Astrocyte (in vitro differentiated cells and primary cell): ENCODE data around the gene C9orf153. TPM values are rescaled to one million over a fixed set of nuclear protein-coding genes. Genes with fewer than 3 reads are reported as not detected.

Experiments used
- DNase-seq: peaks from one replicate; pipeline ENCODE4 v3.0.0-alpha.2; 2010; ENCODE audit warnings: low read depth
- FAIRE-seq: peaks from 2 replicates; lab custom pipeline; 2011; peaks lifted over from hg19 to GRCh38; lab: Jason Lieb, UNC
- H2AFZ ChIP-seq: 2 replicates; pipeline ENCODE4 v1.6.0; 2012; ENCODE audit warnings: low read depth, low read length, inconsistent platforms
- H3K27ac ChIP-seq: 2 replicates; pipeline ENCODE4 v1.5.1; 2011; ENCODE audit warnings: low read depth, low read length, inconsistent platforms
- H3K27me3 ChIP-seq: 2 replicates; pipeline ENCODE4 v1.6.0; 2011; ENCODE audit warnings: low read length, inconsistent platforms; ENCODE audit not compliant: insufficient read depth
- H3K36me3 ChIP-seq: 2 replicates; pipeline ENCODE4 v1.5.1; 2011; ENCODE audit warnings: low read length, inconsistent platforms; ENCODE audit not compliant: insufficient read depth
- H3K4me1 ChIP-seq: 2 replicates; pipeline ENCODE4 v1.5.1; 2011; ENCODE audit warnings: low read length, inconsistent platforms; ENCODE audit not compliant: insufficient read depth
- H3K4me2 ChIP-seq: 2 replicates; pipeline ENCODE4 v1.6.0; 2012; ENCODE audit warnings: low read length, inconsistent platforms
- H3K4me3 ChIP-seq: 2 replicates; pipeline ENCODE4 v1.5.1; 2011; ENCODE audit warnings: low read depth, mild to moderate bottlenecking, low read length, inconsistent platforms; ENCODE audit not compliant: insufficient read depth
- H3K79me2 ChIP-seq: 2 replicates; pipeline ENCODE4 v1.6.0; 2012; ENCODE audit warnings: mild to moderate bottlenecking, low read length, inconsistent platforms; ENCODE audit not compliant: insufficient read depth
- H3K9ac ChIP-seq: 2 replicates; pipeline ENCODE4 v1.6.0; 2012; ENCODE audit warnings: mild to moderate bottlenecking, low read length, inconsistent platforms
- H3K9me3 ChIP-seq: 2 replicates; pipeline ENCODE4 v1.5.1; 2012; ENCODE audit warnings: low read depth, mild to moderate bottlenecking, low read length, inconsistent platforms; ENCODE audit not compliant: insufficient read depth
- H4K20me1 ChIP-seq: 2 replicates; pipeline ENCODE4 v1.6.0; 2012; ENCODE audit warnings: low read length, inconsistent platforms; ENCODE audit not compliant: insufficient read depth
- H3K27ac Mint-ChIP-seq: one replicate; pipeline ENCODE4 v1.8.0; 2021; ENCODE audit warnings: mild to moderate bottlenecking, mixed read lengths; ENCODE audit not compliant: unreplicated experiment
- H3K27me3 Mint-ChIP-seq: one replicate; pipeline ENCODE4 v1.8.0; 2021; ENCODE audit warnings: low read depth, mixed read lengths; ENCODE audit not compliant: unreplicated experiment
- H3K36me3 Mint-ChIP-seq: one replicate; pipeline ENCODE4 v1.8.0; 2021; ENCODE audit warnings: low read depth, mixed read lengths; ENCODE audit not compliant: unreplicated experiment
- H3K4me1 Mint-ChIP-seq: one replicate; pipeline ENCODE4 v1.8.0; 2021; ENCODE audit warnings: low read depth, mixed read lengths; ENCODE audit not compliant: unreplicated experiment
- H3K4me3 Mint-ChIP-seq: one replicate; pipeline ENCODE4 v1.8.0; 2021; ENCODE audit warnings: mild to moderate bottlenecking, moderate library complexity, mixed read lengths; ENCODE audit not compliant: unreplicated experiment
- H3K9me3 Mint-ChIP-seq: one replicate; pipeline ENCODE4 v1.8.0; 2021; ENCODE audit warnings: mild to moderate bottlenecking, mixed read lengths; ENCODE audit not compliant: unreplicated experiment
- CTCF ChIP-seq: IDR thresholded peaks from 2 replicates; pipeline ENCODE4 v1.5.1; 2011; ENCODE audit warnings: low read depth, mild to moderate bottlenecking, inconsistent platforms, low read length, moderate library complexity; ENCODE audit not compliant: insufficient read depth
- EZH2 ChIP-seq: IDR thresholded peaks from 2 replicates; pipeline ENCODE4 v1.6.1; 2012; ENCODE audit warnings: mild to moderate bottlenecking, low read length, inconsistent platforms; ENCODE audit not compliant: insufficient read depth
- total RNA-seq: library from RNA; stranded (reverse); gene quantifications from 2 replicates; pipeline ENCODE4 v1.2.1, GENCODE V29; 2021

Gene C9orf153
- total RNA-seq, 1 donor from 2014 or later, result not detected

- Histone ChIP-seq H3K27me3 (no peaks in the 10 kb centered on the region), H3K9ac (no peak overlapping the region), H3K27ac (no peak overlapping the region), H3K4me2 (no peak overlapping the region), H3K4me3 (no peak overlapping the region), H3K79me2 (no peaks in the 10 kb centered on the region), H3K36me3 (no peaks in the 10 kb centered on the region), H2AFZ (no peak overlapping the region), H3K4me1 (no peaks in the 10 kb centered on the region), H3K9me3 (no peaks in the 10 kb centered on the region), H4K20me1 (no peaks in the 10 kb centered on the region)
- Mint-ChIP-seq H3K27ac (no peak overlapping the region), H3K4me3 (no peak overlapping the region), H3K27me3 (peaks cover 3% of the 10 kb centered on the region), H3K36me3 (peaks cover 3% of the 10 kb centered on the region), H3K9me3 (peaks cover 4% of the 10 kb centered on the region), H3K4me1 (no peaks in the 10 kb centered on the region)
- TF ChIP-seq EZH2, result no peak
- no peak for TF ChIP-seq CTCF
- DNase-seq (no peak), FAIRE-seq (peak; percentile 94)
These were observed 57.8 kb downstream of the C9orf153 start for GRCh38 chr9:86201474-86202337.

GRCh38 chr9:86200599-86201162, 58.8 kb downstream of the C9orf153 start:
- DNase-seq, result no peak
- Histone ChIP-seq H3K4me1 (no peaks in the 10 kb centered on the region), H4K20me1 (no peaks in the 10 kb centered on the region), H2AFZ (no peak overlapping the region), H3K4me3 (no peak overlapping the region), H3K36me3 (no peaks in the 10 kb centered on the region), H3K27me3 (no peaks in the 10 kb centered on the region), H3K9ac (no peak overlapping the region), H3K27ac (no peak overlapping the region), H3K79me2 (no peaks in the 10 kb centered on the region), H3K9me3 (no peaks in the 10 kb centered on the region), H3K4me2 (no peak overlapping the region)
- no peak for FAIRE-seq
- TF ChIP-seq EZH2 (no peak), CTCF (no peak)
- H3K4me1 Mint-ChIP-seq, result no peaks in the 10 kb centered on the region
- H3K36me3 Mint-ChIP-seq, result peaks cover 3% of the 10 kb centered on the region
- peaks cover 3% of the 10 kb centered on the region for H3K27me3 Mint-ChIP-seq
- H3K4me3 Mint-ChIP-seq, result no peak overlapping the region
- no peak overlapping the region for H3K27ac Mint-ChIP-seq
- H3K9me3 Mint-ChIP-seq, result peaks cover 4% of the 10 kb centered on the region
